GM21619 (cell line): ENCODE results near the gene IRF9.
A peak's percentile ranks its signal among the peaks of the same experiment; 100 is the strongest.

Source experiments
- ATAC-seq: cut with Tn5 transposase; IDR thresholded peaks from one replicate; pipeline ENCODE4 v1.9.1; 2021; ENCODE audit not compliant: unreplicated experiment

IRF9 gene

GRCh38 chr14:24130717-24131548 is 30.1 kb upstream of the IRF9 start:
- no peak for ATAC-seq

DNA sequence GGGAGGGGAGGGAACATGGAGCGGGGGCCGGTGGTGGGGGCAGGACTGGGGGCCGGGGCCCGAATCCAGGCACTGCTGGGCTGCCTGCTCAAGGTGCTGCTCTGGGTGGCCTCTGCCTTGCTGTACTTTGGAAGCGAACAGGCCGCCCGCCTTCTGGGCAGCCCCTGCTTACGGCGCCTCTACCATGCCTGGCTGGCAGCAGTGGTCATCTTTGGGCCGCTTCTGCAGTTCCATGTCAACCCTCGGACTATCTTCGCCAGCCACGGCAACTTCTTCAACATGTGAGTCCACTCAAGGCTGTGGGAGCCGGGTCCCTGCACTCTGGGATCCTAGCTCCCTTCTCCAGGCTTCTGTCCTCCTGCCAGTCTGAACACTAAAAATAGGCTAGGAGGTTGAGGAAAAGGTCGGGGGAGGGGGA is 29.5 kb upstream of the IRF9 start:
- no peak for ATAC-seq

DNA sequence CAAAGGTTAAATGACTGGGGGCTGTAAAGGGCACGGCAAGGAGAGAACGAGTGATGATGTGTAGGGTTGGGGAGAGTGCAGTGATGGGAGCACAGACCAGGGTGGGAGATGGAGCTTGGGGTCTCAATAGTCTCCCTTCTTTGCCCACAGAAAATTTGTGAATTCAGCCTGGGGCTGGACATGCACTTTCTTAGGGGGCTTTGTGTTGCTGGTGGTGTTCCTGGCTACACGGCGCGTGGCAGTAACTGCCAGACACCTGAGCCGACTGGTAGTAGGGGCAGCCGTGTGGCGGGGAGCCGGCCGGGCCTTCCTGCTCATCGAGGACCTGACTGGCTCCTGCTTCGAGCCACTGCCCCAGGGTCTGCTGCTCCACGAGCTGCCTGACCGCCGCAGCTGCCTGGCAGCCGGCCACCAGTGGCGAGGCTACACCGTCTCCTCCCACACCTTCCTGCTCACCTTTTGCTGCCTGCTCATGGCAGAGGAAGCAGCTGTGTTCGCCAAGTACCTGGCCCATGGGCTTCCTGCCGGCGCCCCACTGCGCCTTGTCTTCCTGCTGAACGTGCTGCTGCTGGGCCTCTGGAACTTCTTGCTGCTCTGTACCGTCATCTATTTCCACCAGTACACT is 28.9 kb upstream of the IRF9 start:
- ATAC-seq, result no peak

DNA sequence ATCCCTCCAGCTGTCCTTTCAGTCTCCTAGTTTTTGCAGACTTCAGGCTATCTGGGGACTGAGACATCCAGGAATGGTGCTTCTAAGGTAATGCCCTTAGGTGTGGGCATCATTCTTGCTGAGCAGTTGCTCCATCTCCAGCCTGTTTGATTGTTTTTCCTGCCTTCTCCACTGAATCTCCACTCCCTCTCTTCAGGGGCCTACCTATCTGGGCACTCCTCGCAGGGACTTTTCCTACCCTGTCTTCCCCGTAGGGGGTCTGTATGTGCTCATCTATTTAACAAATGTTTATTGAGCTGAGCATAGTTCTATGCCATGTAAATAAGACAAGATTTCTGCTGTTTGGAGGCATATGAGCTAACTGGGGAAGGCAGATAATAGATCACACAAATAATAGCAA is 28.1 kb upstream of the IRF9 start:
- ATAC-seq, result no peak

DNA sequence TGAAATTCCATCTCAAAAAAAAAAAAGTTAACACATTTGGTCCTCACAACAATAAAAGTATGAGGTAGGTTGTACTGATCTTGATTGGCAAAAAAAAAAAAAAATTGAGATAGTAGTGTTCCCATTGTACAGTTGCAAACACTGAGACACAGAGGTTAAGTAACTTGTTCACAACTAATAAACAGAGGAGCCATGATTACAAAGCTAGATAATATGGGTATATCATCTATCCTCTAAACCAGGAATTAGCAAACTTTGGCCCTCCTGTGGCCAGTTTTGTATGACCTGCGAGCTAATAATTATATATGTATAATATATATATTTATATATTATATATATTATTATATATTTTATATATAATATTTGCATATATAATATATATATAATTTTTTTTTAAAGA is 27.3 kb upstream of the IRF9 start:
- no peak for ATAC-seq

GRCh38 chr14:24135584-24135833 is 25.6 kb upstream of the IRF9 start:
- ATAC-seq, result peak; percentile 4

- ATAC-seq, result peak; percentile 79
These were observed 25.0 kb upstream of the IRF9 start, which contains the start of gene PSME1 for GRCh38 chr14:24135834-24136683. TSS of gene PSME1 (plus strand) at chr14:24136194. CDS start at chr14:24136263, 69 bp downstream.

DNA sequence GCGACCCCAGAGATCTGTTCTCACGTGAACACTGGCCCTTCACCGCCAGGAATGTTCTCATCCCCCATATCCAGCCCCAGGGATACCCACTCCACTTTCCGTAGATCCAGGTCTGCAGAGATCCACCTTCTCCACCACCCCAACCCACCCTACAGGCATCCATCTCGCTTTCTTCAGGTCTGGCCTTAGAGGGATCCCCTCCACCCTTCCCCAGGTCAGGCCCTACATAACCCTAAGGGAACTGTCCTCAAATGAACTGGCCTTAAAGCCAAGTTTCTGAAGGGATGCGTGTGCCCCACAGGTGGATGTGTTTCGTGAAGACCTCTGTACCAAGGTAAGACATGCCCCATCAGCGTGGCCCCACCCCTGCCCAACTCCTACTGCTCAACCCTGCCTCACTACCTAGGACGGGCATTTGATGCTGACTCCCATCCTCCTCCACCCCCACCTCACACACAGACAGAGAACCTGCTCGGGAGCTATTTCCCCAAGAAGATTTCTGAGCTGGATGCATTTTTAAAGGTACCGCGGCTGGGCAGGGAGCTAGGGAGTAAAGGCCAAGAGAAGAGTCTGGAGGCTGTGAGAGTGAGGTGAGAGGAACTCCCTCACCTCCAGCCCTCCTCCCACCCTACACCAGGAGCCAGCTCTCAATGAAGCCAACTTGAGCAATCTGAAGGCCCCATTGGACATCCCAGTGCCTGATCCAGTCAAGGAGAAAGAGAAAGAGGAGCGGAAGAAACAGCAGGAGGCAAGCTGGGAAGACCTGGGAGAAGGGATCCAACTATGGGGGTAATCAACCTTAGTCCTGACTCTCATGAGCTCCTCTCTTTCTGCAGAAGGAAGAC is 24.2 kb upstream of the IRF9 start:
- ATAC-seq, result no peak

DNA sequence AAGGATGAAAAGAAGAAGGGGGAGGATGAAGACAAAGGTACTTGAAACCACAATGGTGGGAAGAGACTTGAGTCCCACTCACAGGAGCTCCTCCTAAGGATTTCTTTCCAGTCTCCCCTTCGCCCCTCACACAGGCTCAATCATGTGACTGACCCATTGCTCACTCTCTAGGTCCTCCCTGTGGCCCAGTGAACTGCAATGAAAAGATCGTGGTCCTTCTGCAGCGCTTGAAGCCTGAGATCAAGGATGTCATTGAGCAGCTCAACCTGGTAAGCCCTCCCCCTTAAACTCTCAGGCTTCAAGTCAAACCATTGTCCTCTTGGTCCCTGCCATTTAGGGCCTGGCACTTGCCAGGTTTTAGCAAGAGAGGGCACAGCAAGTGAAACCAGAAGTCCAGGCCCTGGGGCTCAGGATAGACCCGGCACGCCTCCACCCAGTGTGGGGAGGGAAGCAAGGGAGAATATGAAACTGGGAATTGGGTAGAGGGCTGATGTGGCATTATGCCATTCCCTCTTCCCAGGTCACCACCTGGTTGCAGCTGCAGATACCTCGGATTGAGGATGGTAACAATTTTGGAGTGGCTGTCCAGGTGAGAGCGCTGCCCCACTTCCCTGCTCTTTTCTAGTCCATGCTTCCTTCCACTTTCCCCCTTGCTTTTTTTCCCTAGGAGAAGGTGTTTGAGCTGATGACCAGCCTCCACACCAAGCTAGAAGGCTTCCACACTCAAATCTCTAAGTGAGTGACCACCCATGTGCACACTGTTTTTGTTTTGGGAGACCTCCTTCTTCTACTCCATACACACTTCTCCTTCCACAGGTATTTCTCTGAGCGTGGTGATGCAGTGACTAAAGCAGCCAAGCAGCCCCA is 23.3 kb upstream of the IRF9 start:
- ATAC-seq, result no peak

GRCh38 chr14:24138396-24139271 is 22.4 kb upstream of the IRF9 start:
- no peak for ATAC-seq

DNA sequence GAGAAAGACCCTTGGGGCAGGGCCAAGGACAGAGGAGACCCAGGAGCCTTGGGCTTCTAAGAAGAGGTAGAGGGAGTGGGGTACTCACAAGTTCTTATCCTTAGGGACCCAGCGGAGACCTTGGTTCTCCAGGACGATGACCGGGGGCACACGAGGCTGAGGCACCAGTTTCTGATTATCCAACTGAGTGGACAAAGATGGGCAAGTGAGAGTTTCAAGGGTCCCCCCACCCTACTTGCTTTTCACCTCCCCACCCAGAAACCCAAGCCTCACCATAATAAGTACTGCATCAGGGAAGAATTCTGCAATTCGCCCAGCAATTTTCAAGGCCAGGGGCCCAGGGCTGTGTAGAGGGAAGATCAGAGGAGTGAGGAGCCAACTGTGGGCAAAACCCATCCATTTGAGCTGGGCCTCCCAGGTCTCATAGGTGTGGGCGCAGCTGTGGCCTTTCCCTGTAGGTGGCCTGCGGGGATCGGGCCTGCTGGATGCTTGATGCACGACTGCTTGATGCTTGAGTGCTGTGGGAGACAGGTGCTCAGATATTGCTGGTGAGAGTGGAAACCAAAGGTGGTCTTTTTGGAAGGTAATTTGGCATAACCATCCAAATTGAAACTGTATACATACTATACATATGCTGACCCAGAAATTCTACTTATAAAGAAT is 21.7 kb upstream of the IRF9 start:
- ATAC-seq, result no peak

DNA sequence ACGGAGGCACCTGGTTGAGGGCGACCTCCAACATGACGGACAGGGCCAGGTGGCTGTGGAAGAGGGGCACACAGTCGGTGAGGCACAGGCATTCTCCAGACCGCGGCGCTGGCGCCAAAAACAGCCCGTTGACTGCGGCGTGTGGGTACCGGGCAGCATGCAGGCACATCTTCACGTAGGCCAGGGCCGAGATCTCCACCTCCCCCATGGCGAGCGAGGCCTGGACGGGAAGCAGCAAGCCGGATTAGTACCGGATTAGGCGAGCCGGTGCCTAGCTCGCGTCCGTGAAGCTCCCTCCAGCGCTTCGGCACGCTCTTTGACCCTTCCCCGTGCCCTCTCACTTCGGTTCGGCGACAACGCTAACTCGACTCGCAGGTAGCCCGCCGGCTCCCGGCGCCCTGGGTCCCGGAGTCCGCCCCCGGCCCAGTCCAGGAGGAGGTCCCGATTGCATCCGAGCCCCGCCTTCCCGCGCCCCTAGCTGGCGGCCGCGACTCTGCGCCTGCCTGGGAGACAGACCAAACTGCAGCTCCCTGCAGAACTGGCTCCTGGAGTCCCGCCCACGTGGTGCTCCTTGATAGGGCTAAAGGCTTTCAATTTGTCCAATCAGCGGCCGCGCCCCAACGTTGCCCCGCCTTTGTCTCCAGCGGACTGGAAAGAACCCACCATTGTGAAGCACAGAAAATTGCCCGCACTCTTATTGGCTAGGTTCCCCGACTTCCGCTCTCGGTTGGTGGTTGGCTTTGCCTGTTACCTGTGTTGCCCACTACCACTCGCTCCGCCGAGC is 19.8 kb upstream of the IRF9 start, which contains the start of gene EMC9:
Gene EMC9 (minus strand): TSS at position 495 of the 784 bp plus-strand sequence. CDS start 287 bp downstream, at position 208.
- ATAC-seq, result peak; percentile 80

DNA sequence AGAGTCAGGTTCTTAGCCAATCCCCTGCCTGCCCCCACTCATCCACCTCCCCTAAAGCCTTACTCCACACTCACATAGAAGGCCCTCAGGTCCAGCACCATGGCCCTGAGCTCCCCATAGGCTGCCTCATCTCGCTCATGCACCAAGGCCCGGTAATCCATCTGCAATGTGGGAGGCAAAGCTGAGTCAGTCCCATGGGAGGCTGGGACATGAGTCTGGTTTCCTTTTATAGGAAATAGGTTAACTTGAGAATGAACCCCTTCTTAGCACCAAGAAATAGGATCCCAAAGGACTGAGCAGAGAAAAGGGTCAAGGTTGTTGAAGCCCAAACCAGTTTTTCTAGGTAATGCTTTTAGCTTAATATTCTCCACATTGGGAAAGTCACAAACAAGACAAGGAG is 17.6 kb upstream of the IRF9 start:
- no peak for ATAC-seq

DNA sequence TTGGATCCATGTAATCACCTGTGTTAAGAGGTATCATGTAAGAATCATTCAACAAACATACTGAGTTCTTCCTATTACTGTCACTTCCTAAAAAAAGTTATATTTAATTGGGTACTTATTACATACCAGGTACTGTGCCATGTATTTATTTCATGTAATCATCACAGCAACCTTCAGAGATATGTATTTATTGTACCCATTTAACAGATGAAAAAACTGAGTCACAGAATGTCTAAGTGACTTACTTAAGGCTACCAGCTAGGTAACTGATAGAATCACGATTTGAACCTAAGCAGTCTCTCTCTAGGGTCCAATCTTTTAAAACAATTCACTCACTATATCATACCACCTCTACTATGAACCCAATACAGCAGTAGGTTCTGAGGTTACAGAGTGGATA is 16.6 kb upstream of the IRF9 start:
- ATAC-seq, result no peak

- ATAC-seq, result no peak
These were observed 15.8 kb upstream of the IRF9 start for GRCh38 chr14:24145219-24145618.

DNA sequence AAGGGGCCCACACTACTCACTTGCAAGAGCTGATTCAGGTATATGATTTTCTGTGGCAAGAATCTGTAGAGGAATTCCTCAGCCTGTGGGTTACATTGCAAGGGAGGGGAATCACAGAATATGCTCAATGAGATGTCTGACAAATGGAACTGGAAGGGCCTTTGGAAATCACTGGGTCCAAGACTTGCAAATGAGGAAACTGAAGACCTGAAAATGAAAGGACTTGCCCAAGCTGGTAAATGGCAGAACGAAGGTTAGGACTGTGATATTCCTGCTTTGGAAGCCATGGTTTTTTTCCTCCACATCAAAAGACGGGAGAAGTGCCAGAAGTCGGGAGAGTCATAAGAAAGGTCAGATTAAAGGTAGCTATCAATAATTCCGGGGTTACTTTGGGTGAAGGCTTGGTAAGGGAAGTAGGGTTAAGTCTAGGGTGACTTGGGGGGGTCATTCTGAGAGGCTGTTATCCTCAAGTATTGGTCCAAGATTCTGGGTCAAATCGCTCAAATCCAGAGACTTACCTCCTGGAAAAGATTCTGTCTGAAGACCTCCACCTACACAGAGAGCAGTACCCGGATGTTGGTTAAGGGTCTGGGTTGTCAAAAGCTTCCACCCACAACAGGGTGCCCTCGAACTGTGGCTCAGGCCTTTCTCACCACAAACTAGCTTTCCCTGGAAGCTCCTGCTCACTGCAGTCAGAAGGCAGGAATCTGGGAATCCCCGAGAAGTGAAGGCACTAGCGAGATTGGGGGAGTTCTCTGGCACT is 15.2 kb upstream of the IRF9 start:
- ATAC-seq, result no peak

- ATAC-seq, result peak; percentile 63
These were observed 14.6 kb upstream of the IRF9 start, which contains the start of gene PSME2 for GRCh38 chr14:24146453-24146977. TSS of gene PSME2 (minus strand) at chr14:24146610. CDS start at chr14:24146581, 29 bp downstream.
